Measurements from ENCODE around the gene MFAP2. TPM values are rescaled to one million over a fixed set of nuclear protein-coding genes. Genes with fewer than 3 reads are reported as not detected.

Gene MFAP2, protein sequence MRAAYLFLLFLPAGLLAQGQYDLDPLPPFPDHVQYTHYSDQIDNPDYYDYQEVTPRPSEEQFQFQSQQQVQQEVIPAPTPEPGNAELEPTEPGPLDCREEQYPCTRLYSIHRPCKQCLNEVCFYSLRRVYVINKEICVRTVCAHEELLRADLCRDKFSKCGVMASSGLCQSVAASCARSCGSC
- 55.9 and 62.4 TPM in 2 replicates for total RNA-seq (2014; rRNA removed; shearing (Covaris generic))

DNA sequence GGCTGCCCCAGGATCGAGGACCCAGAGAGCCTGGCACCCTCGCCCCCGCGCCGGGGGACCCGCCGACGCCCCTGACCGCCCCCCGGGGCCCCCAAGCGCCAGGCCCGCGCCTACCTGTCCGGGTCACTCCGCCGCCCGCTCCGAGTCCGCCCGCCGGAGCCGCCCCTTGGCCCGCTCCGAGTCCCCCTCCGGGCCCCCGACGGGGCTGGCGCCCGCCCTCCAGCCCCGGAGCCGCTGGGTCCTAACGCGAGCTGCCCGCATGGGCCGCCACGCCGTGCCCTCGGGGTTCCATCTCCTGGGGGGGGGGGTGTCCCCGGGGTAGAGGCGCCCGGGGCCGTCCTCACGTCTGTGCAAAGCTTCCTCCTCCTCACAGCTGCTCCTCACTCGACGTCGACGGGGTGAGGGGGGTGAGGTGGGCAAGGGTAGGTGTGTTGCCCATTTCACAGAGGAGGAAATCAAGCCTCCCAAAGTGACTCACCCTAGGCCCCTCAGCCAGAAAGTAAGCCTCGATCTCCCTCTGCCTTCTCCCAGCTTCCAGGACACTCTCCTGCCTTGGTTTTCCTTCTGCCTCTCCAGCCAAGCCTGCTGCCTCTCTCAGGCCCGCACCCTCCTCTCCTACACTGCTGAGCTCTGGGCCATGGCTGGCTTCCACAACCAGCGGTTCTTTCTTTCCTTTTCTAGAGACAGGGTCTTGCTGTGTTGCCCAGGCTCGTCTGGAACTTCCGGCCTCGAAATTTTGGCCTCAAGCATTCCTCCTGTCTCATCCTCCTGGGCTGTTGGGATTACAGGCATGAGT is at the start of gene MFAP2:
MFAP2 (minus strand) TSS at position 148 of the 796 bp plus-strand sequence. CDS start 2,347 bp downstream, outside the sequence.
- DNase-seq (ENCODE audit: low spot score): no peak
- in situ Hi-C loops (cut with HindIII; ENCODE audit: low sequenced_read_pairs): no loop called here

DNA sequence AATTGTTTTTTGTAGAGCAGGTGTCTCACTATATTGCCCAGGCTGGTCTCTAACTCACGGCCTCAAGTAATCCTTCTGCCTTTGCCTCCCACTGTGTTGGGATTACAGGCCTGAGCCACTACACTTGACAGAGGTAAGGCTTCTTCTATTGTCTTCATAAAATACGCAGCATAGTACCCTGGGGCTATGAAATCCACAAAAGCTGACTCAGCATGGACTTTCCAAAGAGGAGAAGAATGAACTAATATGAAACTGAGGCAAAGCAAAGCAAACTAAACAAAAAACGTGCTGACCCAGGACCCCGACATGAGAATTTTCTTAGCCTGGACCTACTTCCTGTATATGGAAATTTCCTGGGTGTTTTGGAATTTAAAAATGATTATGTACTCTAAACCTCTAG is 49.8 kb upstream of the MFAP2 start:
- in situ Hi-C loops (cut with HindIII; ENCODE audit: low sequenced_read_pairs): no loop called here
- no peak for DNase-seq (ENCODE audit: low spot score)

DNA sequence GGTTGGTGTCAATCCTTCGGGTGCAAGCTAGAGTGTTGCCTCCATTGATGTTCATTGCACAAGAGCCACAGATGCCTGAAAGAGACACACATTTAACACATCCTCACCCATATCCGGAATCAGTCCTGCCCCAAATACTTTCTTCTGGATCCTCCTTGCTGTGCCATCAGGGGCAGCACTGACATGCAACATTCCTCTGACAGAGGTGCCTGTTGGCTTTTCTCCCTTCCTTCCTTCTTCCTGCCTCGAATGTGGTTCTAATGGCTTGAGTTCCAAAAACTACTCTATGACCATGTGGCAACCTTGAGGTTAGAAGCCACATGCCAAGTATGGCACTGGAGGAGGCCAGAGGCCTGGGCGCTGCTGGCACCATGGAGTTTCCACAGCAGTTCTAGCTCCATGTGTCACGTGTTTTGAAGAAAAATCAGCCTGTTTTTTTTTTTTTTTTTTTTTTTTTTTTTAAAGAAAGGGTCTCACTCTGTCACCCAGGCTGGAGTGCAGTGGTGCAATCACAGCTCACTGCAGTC is 48.3 kb upstream of the MFAP2 start:
- in situ Hi-C loops (cut with HindIII; ENCODE audit: low sequenced_read_pairs): no loop called here
- DNase-seq (ENCODE audit: low spot score): no peak

DNA sequence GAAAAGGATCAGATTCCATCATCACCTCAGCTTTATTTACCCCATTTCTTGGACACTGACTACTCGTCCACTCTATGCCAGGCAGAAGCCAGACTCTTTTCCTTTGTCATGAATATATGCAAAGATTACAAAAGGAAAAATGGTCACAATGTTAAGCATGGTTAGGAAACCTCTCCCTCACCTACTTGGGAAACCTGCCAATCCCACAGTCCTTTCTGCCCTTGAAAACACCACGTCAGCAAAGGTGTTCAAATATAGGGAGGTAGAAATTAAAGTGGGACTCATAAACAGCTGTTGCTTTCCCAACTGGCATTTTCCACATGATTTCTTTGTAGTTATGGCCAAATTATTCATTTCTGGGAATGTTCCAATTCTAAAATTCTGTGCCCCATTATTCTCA is 47.5 kb upstream of the MFAP2 start:
- in situ Hi-C loops (cut with HindIII; ENCODE audit: low sequenced_read_pairs): no loop called here
- DNase-seq (ENCODE audit: low spot score): no peak

DNA sequence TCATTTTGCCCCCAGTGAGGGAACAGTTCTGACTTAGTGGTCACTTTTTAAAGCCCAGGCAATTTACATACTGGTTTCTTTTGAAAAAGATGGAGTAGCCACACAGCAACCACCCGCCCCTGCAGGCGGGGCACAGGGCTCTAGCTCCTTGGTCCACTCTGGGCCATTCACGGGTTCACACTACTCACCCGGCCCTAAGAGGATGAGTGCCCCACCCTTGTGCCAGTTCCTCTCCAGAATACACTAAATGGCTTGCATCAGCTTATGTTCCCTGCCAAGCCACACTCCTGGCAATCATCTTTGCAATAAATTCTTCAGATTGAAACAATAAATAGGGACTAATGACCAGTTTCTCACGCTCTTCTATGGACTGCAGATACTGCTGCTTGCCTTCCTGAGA is 47.0 kb upstream of the MFAP2 start:
- DNase-seq (ENCODE audit: low spot score): no peak
- in situ Hi-C loops (cut with HindIII; ENCODE audit: low sequenced_read_pairs): no loop called here

DNA sequence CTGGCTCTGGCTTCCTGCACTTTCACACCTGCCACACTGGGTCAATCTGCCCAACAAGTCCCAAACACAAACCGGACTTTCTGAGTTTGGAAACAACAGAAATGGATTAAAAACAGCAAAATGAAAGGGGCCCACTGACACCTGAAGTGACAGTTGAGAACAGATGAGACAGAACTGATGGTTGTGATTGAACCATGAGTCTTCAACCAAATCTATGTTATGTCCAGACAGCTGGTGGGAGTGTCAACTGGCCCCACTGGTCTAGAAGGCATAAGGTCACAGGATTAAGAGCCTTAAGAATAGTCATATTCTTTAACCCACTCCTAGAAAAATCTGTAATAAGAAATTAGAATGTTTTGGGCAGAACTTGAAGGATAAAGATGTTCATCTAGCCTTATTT is 44.3 kb upstream of the MFAP2 start:
- no peak for DNase-seq (ENCODE audit: low spot score)
- in situ Hi-C loops (cut with HindIII; ENCODE audit: low sequenced_read_pairs): no loop called here

DNA sequence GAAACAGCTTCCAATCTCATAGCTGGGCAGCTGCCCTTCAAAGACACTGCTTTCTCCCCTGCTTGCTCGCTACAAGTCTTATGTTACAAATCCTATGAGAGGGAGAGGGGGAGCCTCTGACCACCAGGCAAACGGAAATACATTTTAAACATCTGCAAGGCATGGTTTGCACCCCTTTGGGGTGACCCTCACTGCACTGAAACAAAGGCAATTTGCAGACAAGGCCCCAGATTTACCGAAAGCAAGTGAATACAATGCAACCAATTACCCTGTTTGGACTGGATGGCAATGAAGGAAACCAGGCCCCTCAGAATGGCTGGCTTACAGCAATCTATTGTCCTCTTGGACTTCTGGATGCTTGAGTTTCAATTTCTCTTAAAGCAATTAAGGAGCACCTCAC is 43.2 kb upstream of the MFAP2 start:
- DNase-seq (ENCODE audit: low spot score): no peak
- in situ Hi-C loops (cut with HindIII; ENCODE audit: low sequenced_read_pairs): no loop called here

DNA sequence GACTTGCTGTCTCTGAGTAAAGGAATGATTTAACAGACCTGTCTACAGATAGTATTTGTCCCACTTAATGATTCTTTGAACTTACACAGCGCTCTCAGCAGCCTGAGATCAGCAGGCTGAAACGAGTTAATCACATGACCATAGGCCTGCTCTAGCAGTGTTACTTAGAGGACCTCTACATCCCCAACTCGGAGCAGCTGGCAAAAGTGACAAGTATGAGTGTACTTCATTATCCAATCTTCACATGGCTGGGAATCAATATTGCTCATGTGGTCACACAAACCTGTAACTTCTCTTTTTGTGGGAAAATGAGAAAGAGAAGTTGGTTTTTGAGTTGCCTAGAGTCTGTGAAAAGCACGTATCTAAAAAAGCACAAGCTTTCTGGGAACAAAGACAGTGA is 42.7 kb upstream of the MFAP2 start:
- no peak for DNase-seq (ENCODE audit: low spot score)
- in situ Hi-C loops (cut with HindIII; ENCODE audit: low sequenced_read_pairs): no loop called here

DNA sequence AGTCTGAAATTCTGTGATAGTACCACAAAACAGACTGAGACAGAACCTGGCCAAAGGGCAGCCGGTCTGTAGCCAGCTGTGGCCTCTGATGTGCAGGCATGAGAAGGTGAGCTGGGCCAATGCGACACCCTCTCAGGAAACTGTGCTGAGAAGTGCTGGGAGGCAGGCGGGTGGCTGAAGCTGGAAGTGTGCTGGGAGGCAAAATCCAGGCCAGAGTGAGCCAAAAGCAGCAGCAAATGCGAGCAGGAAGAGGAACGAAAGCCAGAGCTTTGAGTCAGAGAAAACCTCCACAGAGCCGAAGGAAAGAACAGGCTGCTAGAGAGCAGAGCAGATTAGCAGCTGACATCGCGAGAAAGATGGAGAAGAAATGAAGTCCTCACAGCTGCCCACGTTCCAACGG is 41.5 kb upstream of the MFAP2 start:
- DNase-seq (ENCODE audit: low spot score): no peak
- in situ Hi-C loops (cut with HindIII; ENCODE audit: low sequenced_read_pairs): no loop called here

DNA sequence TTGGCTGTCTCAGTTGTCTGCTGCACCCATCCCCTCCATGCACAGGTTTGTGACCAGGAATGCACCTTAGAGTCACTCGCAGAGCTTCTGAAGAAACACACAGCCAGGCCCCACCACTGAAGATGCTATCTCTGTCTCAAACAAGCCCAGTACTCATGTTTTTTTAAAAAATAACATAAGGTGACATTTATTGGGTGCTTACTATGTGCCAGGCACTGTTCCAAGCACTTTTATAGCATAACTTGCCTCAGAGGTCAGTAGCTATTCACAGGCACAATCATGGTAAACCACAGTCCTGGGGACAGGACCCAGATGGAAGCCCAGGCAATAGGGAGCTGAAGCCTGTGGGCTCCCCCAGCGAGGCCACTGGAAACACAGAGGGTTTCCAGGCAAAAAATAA is 40.1 kb upstream of the MFAP2 start:
- in situ Hi-C loops (cut with HindIII; ENCODE audit: low sequenced_read_pairs): no loop called here
- DNase-seq (ENCODE audit: low spot score): no peak

DNA sequence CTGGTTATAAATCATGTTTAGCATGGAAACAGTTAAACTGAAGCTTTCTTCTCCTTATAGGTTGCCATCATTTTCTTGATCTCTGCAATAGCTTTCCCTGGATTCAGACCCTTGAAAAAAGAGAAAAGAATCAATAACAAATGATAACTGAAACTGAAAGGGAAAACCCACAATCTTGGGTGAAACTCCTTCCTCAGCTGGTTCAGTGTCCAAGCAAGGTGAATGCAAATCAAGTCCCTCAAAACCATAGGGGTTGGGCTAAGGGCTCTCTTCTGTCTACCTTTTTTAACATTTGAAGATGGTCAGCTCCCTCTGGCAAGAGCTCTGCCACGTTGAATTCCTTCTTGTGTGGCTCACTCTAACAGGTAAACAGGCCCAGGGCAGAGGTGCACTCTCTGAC is 38.4 kb upstream of the MFAP2 start:
- in situ Hi-C loops (cut with HindIII; ENCODE audit: low sequenced_read_pairs): no loop called here
- DNase-seq (ENCODE audit: low spot score): no peak

DNA sequence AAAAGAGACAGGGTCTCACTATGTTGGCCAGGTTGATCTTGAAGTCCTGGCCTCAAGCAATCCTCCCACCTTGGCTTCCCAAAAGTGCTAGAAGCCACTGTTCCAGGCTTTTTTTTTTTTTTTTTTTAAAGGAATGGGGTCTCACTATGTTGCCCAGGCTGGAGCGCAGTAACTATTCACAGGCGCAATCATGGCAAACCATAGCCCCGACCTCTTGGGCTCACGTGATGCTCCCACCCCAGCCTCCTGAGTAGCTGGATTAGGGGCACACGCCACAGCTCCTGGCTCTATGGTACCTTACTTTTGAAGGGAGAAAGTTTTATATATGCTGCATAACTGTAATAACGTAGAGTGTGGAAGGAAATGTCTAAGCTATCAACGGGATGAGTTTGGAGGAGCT is 37.0 kb upstream of the MFAP2 start:
- DNase-seq (ENCODE audit: low spot score): no peak
- in situ Hi-C loops (cut with HindIII; ENCODE audit: low sequenced_read_pairs): no loop called here

DNA sequence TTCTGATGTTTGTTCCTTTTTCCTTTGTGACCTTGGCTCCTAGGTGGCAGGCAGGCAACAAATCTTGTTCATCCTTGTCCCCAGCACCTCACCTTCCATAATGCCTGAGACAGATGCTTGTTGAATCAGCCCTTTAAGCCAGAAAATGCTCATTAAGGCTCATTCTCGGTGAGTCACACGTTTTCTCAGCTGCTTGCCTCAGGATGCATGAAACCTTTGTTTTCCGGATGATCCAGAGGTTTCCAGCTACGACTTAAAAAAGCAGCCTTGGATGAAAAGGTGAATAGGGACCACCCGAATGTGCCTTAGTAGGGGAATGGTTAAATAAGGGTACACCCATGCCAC is 35.9 kb upstream of the MFAP2 start:
- in situ Hi-C loops (cut with HindIII; ENCODE audit: low sequenced_read_pairs): no loop called here
- peak; percentile 40 for DNase-seq (ENCODE audit: low spot score)

DNA sequence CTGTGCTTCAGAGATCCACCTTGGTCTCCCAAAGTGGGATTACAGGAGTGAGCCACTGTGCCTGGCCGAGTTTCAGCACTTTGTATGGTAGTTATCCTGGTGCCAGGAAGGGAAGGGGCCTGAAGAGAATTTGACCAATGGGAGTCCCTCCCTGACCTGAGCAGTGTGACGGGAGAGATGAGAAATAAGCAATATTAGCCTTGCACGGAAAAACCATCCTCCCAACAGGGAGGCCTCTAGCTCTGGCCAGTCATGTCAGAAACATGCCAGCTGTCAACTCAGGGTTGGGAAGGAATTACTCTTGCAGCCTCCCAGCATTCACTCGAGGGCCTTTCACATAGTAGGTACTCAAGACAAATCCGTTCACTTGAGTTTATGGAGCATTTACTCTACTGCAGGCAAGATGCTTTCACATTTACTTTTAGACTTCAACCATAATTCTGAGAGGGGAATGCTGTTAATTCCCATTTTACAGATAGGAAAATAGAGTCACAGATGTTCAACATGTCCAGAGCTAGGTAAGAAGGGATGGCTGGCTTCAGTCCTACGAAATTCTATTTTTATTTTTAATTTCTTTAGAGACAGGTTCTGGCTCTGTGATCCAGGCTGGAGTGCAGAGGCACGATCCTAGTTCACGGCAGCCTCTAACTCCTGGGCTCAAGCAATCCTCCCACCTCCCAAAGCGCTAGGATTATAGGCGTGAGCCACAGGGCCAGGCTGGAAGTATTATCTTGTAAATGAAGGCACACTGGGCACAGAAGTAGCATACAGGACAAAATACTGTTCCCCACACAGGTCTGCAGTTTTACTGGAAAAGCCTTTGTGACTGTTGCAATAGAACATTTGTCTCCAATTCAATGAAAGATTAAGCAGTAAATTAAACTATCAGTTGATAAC is 34.5 kb upstream of the MFAP2 start:
- in situ Hi-C loops (cut with HindIII; ENCODE audit: low sequenced_read_pairs): no loop called here
- DNase-seq (ENCODE audit: low spot score): no peak

DNA sequence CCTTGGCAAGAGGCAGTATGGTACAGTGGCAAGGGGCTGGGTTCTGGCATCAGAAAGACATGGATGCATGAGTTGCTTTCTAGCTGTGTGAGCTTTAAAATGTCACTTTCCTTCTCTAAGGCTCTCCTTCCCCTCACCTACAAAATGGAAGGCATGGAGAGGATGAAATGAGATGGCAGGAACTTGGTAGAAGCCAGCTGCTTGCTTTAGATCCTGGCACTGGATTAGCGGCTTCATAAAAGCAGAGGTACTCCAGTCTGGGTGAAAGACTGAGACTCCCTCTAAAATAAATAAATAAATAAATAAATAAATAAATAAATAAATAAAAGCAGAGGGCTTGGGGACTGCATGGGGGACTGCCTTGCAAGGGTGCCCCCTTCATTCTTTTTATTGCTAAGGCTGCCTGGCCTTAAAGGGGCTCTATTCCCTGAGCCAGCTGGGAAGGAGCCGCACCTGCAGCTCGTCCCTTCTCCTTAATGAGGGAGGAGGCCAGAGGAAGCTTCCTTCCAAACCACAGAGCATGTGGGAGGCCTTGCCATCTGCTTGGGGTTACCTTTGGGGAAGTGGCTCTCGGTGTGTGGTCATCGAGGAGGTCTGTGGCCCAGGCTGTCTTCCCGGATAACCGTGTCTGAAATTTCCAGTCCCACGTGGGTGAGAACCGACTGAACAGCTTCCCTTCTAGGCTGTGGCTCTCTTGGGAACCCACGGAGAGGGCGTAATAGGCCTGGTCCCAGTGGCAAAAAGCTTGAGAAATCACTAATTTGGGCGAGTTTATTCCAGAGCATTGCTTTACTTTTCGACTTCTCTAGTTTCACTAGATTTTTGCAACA is 33.3 kb upstream of the MFAP2 start:
- peak; percentile 76 for DNase-seq (ENCODE audit: low spot score)
- in situ Hi-C loops (cut with HindIII; ENCODE audit: low sequenced_read_pairs): no loop called here

DNA sequence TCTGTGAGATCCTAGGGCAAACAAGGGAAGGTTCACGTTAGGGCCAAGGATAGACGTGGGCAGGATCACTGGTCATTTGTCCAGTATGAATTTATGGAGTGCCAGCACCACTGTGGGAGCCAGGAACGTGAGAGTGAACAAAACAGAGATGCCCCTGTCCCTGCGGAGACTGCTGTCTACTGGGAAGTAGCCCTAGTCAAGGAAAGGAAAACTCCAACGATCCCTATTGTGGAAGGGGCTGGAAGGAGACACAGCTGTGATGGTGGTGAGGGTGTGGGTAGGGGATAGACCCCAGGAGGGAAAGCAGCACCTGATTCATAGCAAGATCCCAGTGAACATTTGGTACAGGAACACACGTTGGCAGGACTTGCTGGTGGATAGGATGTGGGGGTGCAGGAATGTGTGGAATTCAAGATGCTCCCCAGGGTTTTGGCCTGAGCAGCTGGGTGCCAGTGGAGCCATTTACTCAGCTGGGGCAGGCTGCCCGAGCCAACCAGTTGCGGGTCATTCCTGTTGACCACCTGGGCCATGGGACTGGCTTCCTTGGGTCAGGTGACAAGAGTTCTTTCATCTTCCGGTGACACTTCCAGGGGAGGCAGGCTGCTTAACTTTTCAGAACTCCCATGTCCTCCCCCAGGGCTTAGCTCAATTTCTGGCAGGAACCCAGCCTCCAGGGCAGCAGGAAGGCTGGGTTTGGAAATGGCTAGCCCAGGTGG is 32.5 kb upstream of the MFAP2 start:
- in situ Hi-C loops (cut with HindIII; ENCODE audit: low sequenced_read_pairs): no loop called here
- no peak for DNase-seq (ENCODE audit: low spot score)

DNA sequence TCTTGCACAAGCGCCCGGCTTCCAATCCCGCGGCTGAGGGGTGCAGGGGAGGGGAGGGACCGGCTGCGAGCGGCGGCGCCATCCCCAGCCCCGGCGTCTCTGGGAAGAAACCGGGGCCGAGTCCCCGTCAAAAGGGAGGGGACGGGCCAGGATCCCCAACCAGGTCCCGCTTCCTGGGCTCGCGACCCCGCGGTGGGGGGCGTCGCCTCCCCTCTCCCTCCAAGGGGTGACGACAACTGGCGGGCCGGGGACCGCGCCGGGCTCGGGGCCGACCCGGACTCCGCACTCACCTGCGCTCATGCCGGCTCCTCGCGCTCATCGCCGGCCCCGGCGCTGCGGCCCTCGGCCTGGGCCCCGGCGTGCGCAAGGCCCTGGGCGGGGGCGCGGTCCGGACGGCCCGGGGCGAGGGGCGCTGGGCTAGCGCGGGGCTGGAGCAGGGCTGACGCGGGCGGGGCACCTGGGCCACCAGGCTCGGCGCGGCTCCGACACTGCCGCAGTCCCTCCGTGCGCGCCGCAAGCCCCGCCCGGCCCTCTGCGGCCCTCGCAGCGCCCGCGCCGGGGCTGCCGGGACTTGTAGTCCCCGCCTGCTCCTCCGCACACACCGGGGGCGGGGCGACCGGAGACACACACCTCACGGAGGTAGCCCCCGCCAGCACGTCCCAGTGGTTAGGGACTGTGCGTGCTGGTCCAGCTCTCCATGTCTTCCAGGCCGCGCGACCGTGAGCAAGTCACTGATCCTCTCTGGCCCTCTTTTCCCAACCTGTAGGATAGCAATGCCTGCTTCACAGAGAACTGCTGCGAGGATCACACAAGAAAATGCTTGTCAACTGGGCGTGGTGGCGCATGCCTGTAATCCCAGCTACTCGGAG is 31.3 kb upstream of the MFAP2 start, which contains the start of gene ATP13A2:
ATP13A2 (minus strand) TSS at position 490 of the 869 bp plus-strand sequence; CDS start at position 300, 190 bp downstream.
- in situ Hi-C loops (cut with HindIII; ENCODE audit: low sequenced_read_pairs): no loop called here
- peak; percentile 94 for DNase-seq (ENCODE audit: low spot score)

DNA sequence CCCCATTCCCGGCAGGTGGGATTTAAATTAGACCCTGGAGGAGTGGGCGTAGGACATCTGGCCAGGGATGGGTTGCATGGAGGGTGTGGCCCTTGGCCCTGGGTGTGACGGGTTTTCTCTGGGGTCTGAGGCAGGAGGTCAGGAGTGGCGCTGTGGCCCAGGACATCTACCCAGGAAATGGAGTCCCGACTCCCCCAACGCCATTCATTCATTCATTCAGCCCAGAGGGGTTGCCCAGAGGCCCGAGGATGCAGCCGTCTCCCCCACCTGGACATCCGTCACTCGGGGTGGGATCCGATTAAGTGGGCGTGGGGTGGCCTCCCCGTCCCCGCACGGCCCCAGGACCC is 30.6 kb upstream of the MFAP2 start:
- no peak for DNase-seq (ENCODE audit: low spot score)
- in situ Hi-C loops (cut with HindIII; ENCODE audit: low sequenced_read_pairs): no loop called here

Measured in G401 (cell line).